ENCODE measurements around the gene GGT5. TPM values are rescaled to one million over a fixed set of nuclear protein-coding genes. Genes with fewer than 3 reads are reported as not detected.
"Not testable (repeated sequence)": the region's sequence is repeated elsewhere in the genome, so short reads cannot be mapped to it uniquely, and the experiment has no call there.

GGT5 gene
- total RNA-seq, 4 donors from 2014 or later = 35.8 to 156 (median 83.7) TPM

GRCh38 chr22:24205438-24206195 is 39.3 kb downstream of the GGT5 start:
- TF ChIP-seq POLR2A (IDR thresholded peaks at IDR 0.05) = no peak
- no peak for TF ChIP-seq EP300 (IDR thresholded peaks at IDR 0.05)
- no peak for TF ChIP-seq CTCF (IDR thresholded peaks at IDR 0.05)
- H3K4me3 ChIP-seq = no peak overlapping the region
- peak overlapping the region in 1 of 4 donors; percentile 76 for H3K27ac ChIP-seq
- H3K4me1 ChIP-seq = peaks cover 0 to 28% (median 23%) of the 10 kb centered on the region in 4 donors
- H3K36me3 ChIP-seq = no peaks in the 10 kb centered on the region
- no peak for DNase-seq (ENCODE audit: low spot score in 2 of 2)
- WGBS, 2 donors = 91 to 92% methylated on average over 8 of the region's 8 CpGs
- no peaks in the 10 kb centered on the region for H3K27me3 ChIP-seq
- no peaks in the 10 kb centered on the region for H3K9me3 ChIP-seq

- not testable (repeated sequence) for H3K4me3 ChIP-seq; H3K27ac ChIP-seq; H3K27me3 ChIP-seq; DNase-seq (ENCODE audit: low spot score in 2 of 2); H3K9me3 ChIP-seq; H3K36me3 ChIP-seq
- H3K4me1 ChIP-seq = peaks cover 0 to 26% (median 22%) of the 10 kb centered on the region in 4 donors
- 89 to 92% methylated on average over 5 of the region's 5 CpGs for WGBS, 2 donors
These were observed 41.0 kb downstream of the GGT5 start for GRCh38 chr22:24203856-24204255.

GRCh38 chr22:24201681-24202614 is 42.9 kb downstream of the GGT5 start:
- H3K27me3 ChIP-seq = no peaks in the 10 kb centered on the region
- no peak overlapping the region for H3K4me3 ChIP-seq
- H3K4me1 ChIP-seq = peaks cover 0 to 21% (median 12%) of the 10 kb centered on the region in 4 donors
- TF ChIP-seq CTCF (IDR thresholded peaks at IDR 0.05) (no peak), POLR2A (IDR thresholded peaks at IDR 0.05) (no peak), EP300 (IDR thresholded peaks at IDR 0.05) (no peak)
- H3K9me3 ChIP-seq = no peaks in the 10 kb centered on the region
- no peaks in the 10 kb centered on the region for H3K36me3 ChIP-seq
- DNase-seq (ENCODE audit: low spot score in 2 of 2) = no peak
- H3K27ac ChIP-seq = no peak overlapping the region
- WGBS, 2 donors = 92% methylated on average over 26 of the region's 26 CpGs

- H3K27ac ChIP-seq = no peak overlapping the region
- no peak for DNase-seq (ENCODE audit: low spot score in 2 of 2)
- no peak for TF ChIP-seq CTCF (IDR thresholded peaks at IDR 0.05)
- TF ChIP-seq POLR2A (IDR thresholded peaks at IDR 0.05) = no peak
- no peak for TF ChIP-seq EP300 (IDR thresholded peaks at IDR 0.05)
- H3K4me3 ChIP-seq = no peak overlapping the region
- peaks cover 0 to 14% (median 6%) of the 10 kb centered on the region in 4 donors for H3K4me1 ChIP-seq
- H3K9me3 ChIP-seq = no peaks in the 10 kb centered on the region
- WGBS, 2 donors = 79 to 83% methylated on average over 7 of the region's 7 CpGs
- no peaks in the 10 kb centered on the region for H3K36me3 ChIP-seq
- H3K27me3 ChIP-seq = no peaks in the 10 kb centered on the region
These were observed 44.2 kb downstream of the GGT5 start for GRCh38 chr22:24200619-24201212.

GRCh38 chr22:24198682-24199052 is 46.2 kb downstream of the GGT5 start:
- Histone ChIP-seq H3K36me3 (no peaks in the 10 kb centered on the region), H3K27ac (peak overlapping the region in 2 of 4 donors; percentile 46 to 49), H3K4me1 (peaks cover 0 to 14% (median 6%) of the 10 kb centered on the region in 4 donors), H3K4me3 (no peak overlapping the region), H3K9me3 (no peaks in the 10 kb centered on the region), H3K27me3 (no peaks in the 10 kb centered on the region)
- TF ChIP-seq EP300 (IDR thresholded peaks at IDR 0.05) (no peak), CTCF (IDR thresholded peaks at IDR 0.05) (no peak), POLR2A (IDR thresholded peaks at IDR 0.05) (no peak)
- no peak for DNase-seq (ENCODE audit: low spot score in 2 of 2)
- 87 to 95% methylated on average over 6 of the region's 6 CpGs for WGBS, 2 donors

Measured in tibial nerve (tissue), 4 donors.